Progenitor cell of endocrine pancreas (in vitro differentiated cells): ENCODE measurements around the gene UNK. TPM values are rescaled to one million over a fixed set of nuclear protein-coding genes. Genes with fewer than 3 reads are reported as not detected.
A peak's percentile ranks its signal among the peaks of the same experiment; 100 is the strongest.

Source experiments
- DNase-seq: peaks from one replicate; pipeline ENCODE4 v3.0.0; 2021; ENCODE audit warnings: low spot score; ENCODE audit not compliant: unreplicated experiment
- H3K27ac Mint-ChIP-seq: 2 replicates; pipeline ENCODE4 v1.8.0; 2021; ENCODE audit warnings: mild to moderate bottlenecking, moderate library complexity, mixed read lengths
- H3K27me3 Mint-ChIP-seq: 2 replicates; pipeline ENCODE4 v1.8.0; 2021; ENCODE audit warnings: mixed read lengths
- H3K36me3 Mint-ChIP-seq: 2 replicates; pipeline ENCODE4 v1.8.0; 2022; ENCODE audit warnings: mixed read lengths; ENCODE audit not compliant: insufficient read depth
- H3K4me1 Mint-ChIP-seq: 2 replicates; pipeline ENCODE4 v1.8.0; 2021; ENCODE audit warnings: low read depth, mixed read lengths
- H3K4me3 Mint-ChIP-seq: 2 replicates; pipeline ENCODE4 v1.8.0; 2021; ENCODE audit warnings: low read depth, mild to moderate bottlenecking, moderate library complexity, mixed read lengths
- H3K9me3 Mint-ChIP-seq: 2 replicates; pipeline ENCODE4 v1.8.0; 2021; ENCODE audit warnings: low read depth, mixed read lengths
- long read RNA-seq: library from polyadenylated mRNA; unstranded; transcript quantifications from one replicate; pipeline ENCODE4 v2.0.0, GENCODE V29; 2020
- total RNA-seq: library from RNA; stranded (reverse); gene quantifications from 2 replicates; pipeline ENCODE4 v1.2.1, GENCODE V29; 2021
- TF ChIP-seq, protein P1 (sequence below): fragments of 200-600 bp; sonication (generic); IDR thresholded peaks from one replicate; pipeline ENCODE4 v1.5.0; 2021; ENCODE audit warnings: antibody characterized with exemption, mild to moderate bottlenecking; ENCODE audit not compliant: unreplicated experiment

UNK gene, protein sequence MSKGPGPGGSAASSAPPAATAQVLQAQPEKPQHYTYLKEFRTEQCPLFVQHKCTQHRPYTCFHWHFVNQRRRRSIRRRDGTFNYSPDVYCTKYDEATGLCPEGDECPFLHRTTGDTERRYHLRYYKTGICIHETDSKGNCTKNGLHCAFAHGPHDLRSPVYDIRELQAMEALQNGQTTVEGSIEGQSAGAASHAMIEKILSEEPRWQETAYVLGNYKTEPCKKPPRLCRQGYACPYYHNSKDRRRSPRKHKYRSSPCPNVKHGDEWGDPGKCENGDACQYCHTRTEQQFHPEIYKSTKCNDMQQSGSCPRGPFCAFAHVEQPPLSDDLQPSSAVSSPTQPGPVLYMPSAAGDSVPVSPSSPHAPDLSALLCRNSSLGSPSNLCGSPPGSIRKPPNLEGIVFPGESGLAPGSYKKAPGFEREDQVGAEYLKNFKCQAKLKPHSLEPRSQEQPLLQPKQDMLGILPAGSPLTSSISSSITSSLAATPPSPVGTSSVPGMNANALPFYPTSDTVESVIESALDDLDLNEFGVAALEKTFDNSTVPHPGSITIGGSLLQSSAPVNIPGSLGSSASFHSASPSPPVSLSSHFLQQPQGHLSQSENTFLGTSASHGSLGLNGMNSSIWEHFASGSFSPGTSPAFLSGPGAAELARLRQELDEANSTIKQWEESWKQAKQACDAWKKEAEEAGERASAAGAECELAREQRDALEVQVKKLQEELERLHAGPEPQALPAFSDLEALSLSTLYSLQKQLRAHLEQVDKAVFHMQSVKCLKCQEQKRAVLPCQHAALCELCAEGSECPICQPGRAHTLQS
- 70.0 and 72.8 TPM in 2 replicates for total RNA-seq
- long read RNA-seq, transcript UNK-202 (4 exons, 1,312 nt) = major isoform, 16 of 26 reads
- long read RNA-seq, partial matches to known transcripts = 1 of 26 reads
- long read RNA-seq, other reads (novel, unspliced or antisense) = 8 of 26 reads

DNA sequence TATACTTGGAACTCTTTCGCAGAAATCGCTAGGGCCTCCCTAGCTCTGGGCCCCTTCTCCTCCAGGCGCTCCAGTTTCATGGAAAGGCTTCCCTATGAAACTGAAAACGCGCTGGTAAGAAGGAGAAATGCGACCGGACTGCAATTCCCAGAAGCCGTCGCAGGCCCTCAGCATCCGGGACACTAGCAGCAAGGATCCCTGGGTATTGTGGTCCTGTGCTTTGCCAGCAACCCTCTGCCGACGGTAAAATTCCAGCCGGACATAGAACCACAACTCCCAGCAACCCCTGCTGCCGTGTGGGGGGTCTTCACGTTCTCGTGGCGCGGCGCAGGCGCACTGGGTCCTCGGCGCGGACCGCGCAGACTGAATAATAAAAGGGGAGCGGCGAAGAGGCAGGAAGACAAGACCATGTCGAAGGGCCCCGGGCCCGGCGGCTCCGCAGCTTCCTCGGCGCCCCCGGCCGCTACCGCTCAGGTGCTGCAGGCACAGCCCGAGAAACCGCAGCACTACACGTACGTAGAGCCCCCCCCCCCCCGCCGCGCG, at the start of gene UNK:
Gene UNK (plus strand): TSS at position 334 of the 543 bp plus-strand sequence. CDS start 75 bp downstream, at position 409.
- DNase-seq = peak; percentile 88
- peak within 1 kb of the TSS; percentile 100 for H3K27ac Mint-ChIP-seq
- peaks cover 6% of the 10 kb centered on the region for H3K36me3 Mint-ChIP-seq
- peak within 1 kb of the TSS; percentile 91 for H3K4me3 Mint-ChIP-seq
- peaks cover 38% of the 10 kb centered on the region for H3K4me1 Mint-ChIP-seq
- TF ChIP-seq, protein P1, sequence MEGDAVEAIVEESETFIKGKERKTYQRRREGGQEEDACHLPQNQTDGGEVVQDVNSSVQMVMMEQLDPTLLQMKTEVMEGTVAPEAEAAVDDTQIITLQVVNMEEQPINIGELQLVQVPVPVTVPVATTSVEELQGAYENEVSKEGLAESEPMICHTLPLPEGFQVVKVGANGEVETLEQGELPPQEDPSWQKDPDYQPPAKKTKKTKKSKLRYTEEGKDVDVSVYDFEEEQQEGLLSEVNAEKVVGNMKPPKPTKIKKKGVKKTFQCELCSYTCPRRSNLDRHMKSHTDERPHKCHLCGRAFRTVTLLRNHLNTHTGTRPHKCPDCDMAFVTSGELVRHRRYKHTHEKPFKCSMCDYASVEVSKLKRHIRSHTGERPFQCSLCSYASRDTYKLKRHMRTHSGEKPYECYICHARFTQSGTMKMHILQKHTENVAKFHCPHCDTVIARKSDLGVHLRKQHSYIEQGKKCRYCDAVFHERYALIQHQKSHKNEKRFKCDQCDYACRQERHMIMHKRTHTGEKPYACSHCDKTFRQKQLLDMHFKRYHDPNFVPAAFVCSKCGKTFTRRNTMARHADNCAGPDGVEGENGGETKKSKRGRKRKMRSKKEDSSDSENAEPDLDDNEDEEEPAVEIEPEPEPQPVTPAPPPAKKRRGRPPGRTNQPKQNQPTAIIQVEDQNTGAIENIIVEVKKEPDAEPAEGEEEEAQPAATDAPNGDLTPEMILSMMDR = no peak
- H3K9me3 Mint-ChIP-seq = no peaks in the 10 kb centered on the region
- no peaks in the 10 kb centered on the region for H3K27me3 Mint-ChIP-seq

DNA sequence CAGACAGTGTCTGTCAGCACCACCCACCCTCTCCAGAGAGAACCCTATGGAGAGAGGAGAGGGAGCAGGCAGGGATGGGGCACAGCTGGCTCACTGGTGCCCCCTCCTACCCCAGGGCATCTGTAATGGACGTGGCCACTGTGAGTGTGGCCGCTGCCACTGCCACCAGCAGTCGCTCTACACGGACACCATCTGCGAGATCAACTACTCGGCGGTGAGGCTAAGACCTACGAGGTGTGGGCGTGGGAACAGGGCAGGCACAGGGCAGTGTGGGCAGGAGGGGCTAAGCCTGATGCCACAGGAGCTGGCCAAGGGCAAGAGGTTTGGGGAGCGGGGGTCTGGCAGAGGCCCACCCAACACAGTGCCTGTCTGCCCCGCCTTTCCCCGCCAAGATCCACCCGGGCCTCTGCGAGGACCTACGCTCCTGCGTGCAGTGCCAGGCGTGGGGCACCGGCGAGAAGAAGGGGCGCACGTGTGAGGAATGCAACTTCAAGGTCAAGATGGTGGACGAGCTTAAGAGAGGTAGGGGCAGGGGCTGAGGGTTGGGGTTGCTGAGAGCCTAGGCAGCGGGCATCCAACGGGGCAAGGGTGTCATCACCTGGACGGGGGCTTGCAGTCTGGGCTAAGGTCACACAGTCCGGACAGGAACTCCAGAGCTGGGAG, 48.3 kb upstream of the UNK start:
- TF ChIP-seq, protein P1 = no peak
- Mint-ChIP-seq H3K27me3 (no peaks in the 10 kb centered on the region), H3K4me3 (no peak overlapping the region), H3K27ac (no peak overlapping the region), H3K9me3 (no peaks in the 10 kb centered on the region), H3K36me3 (peaks cover 2% of the 10 kb centered on the region), H3K4me1 (no peaks in the 10 kb centered on the region)
- DNase-seq = no peak

DNA sequence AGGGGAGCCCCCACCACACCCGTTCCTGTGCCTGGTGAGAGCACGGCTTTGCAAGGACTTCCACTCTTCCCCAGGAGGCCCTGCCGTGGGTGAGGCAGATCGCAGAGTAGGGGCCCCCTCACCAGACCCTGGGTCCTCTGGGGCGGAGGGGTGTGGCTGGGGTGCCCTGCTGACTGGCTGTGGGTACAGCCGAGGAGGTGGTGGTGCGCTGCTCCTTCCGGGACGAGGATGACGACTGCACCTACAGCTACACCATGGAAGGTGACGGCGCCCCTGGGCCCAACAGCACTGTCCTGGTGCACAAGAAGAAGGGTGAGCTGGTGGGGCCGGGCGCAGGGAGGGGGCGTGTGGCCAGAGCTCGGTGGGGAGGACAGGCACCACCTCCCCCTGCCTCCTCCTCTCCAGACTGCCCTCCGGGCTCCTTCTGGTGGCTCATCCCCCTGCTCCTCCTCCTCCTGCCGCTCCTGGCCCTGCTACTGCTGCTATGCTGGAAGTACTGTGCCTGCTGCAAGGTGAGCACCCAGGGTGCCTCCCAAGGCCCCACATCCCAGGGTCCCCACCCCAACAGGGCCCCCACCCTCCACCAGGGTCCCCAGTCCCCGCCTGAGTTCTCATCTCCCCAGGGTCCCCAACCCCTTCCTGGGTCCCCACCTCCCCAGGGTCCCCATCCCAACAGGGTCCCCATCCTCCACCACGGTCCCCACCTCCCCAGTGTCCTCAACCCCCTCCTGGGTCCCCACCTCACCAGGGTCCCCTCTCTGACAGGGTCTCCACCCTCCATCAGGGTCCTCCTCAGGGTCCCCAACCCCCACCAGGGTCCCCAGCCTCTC, 47.3 kb upstream of the UNK start:
- Mint-ChIP-seq H3K9me3 (no peaks in the 10 kb centered on the region), H3K27ac (no peak overlapping the region), H3K4me1 (no peaks in the 10 kb centered on the region), H3K27me3 (no peaks in the 10 kb centered on the region), H3K4me3 (no peak overlapping the region), H3K36me3 (peaks cover 2% of the 10 kb centered on the region)
- TF ChIP-seq, protein P1 = no peak
- DNase-seq = no peak

DNA sequence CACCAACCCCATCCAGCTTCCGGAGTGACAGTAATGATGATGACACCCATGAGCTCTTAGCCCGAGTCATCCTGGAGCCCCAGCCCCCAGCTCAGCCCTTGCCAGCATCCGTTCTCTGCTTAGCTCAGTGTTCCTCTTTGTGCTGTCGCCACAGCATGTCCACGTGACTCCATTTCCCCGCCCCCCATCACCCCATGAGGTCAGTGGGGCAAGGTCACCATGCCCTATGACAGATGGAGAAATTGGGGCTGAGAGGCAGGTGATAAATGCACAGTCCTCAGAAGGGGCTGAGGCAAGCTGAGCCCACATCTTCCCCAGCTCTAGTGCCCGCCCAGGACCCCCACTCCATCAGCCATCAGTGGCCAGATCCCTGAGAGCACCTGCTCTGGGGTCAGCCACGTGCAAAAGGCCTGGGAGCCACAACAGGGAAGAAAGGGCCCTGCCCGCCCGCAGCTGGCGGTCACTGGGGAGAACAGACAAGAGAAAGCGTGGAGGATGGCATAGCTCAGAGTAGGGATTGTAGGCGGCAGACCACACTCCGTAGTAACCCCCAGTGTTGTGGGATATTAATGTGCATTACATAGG, 46.3 kb upstream of the UNK start:
- H3K4me1 Mint-ChIP-seq = no peaks in the 10 kb centered on the region
- H3K27me3 Mint-ChIP-seq = no peaks in the 10 kb centered on the region
- DNase-seq = no peak
- H3K27ac Mint-ChIP-seq = no peak overlapping the region
- peaks cover 2% of the 10 kb centered on the region for H3K36me3 Mint-ChIP-seq
- H3K9me3 Mint-ChIP-seq = no peaks in the 10 kb centered on the region
- H3K4me3 Mint-ChIP-seq = no peak overlapping the region
- TF ChIP-seq, protein P1 = no peak
